Measurements from ENCODE around the gene GNA15. TPM values are rescaled to one million over a fixed set of nuclear protein-coding genes. Genes with fewer than 3 reads are reported as not detected.
A peak's percentile ranks its signal among the peaks of the same experiment; 100 is the strongest.

The GNA15 gene
- total RNA-seq, 3 donors from 2014 or later, result 7.8 to 16.2 (median 8.5) TPM

GRCh38 chr19:3104708-3104983 lies 31.2 kb upstream of the GNA15 start:
- DNase-seq (ENCODE audit: low spot score in 2 of 2), result no peak
- Histone ChIP-seq H3K4me1 (peaks cover 2 to 16% of the 10 kb centered on the region in 2 donors), H3K9me3 (no peaks in the 10 kb centered on the region), H3K4me3 (no peak overlapping the region), H3K27ac (peak overlapping the region in 1 of 2 donors; percentile 25), H3K36me3 (no peaks in the 10 kb centered on the region), H3K27me3 (no peaks in the 10 kb centered on the region)
- intact Hi-C loops (cut with DNase I; ENCODE audit: low total_unique reads), result no loop called here
- TF ChIP-seq POLR2A (IDR thresholded peaks at IDR 0.05) (no peak), CTCF (IDR thresholded peaks at IDR 0.05) (no peak), POLR2AphosphoS5 (IDR thresholded peaks at IDR 0.05) (no peak)

- TF ChIP-seq POLR2AphosphoS5 (IDR thresholded peaks at IDR 0.05), result no peak
- no peak for TF ChIP-seq POLR2A (IDR thresholded peaks at IDR 0.05)
- TF ChIP-seq CTCF (IDR thresholded peaks at IDR 0.05), result no peak
- H3K9me3 ChIP-seq, result no peaks in the 10 kb centered on the region
- no peak overlapping the region for H3K27ac ChIP-seq
- no peak overlapping the region for H3K4me3 ChIP-seq
- peaks cover 0 to 4% of the 10 kb centered on the region in 2 donors for H3K4me1 ChIP-seq
- intact Hi-C loops (cut with DNase I; ENCODE audit: low total_unique reads), result no loop called here
- no peak for DNase-seq (ENCODE audit: low spot score in 2 of 2)
- no peaks in the 10 kb centered on the region for H3K27me3 ChIP-seq
- H3K36me3 ChIP-seq, result no peaks in the 10 kb centered on the region
These were observed 30.0 kb upstream of the GNA15 start for GRCh38 chr19:3105641-3106508.

GRCh38 chr19:3106509-3107141 lies 29.2 kb upstream of the GNA15 start:
- no peak overlapping the region for H3K4me3 ChIP-seq
- no peaks in the 10 kb centered on the region for H3K4me1 ChIP-seq
- intact Hi-C loops (cut with DNase I; ENCODE audit: low total_unique reads), result no loop called here
- H3K27ac ChIP-seq, result no peak overlapping the region
- TF ChIP-seq POLR2A (IDR thresholded peaks at IDR 0.05) (no peak), CTCF (IDR thresholded peaks at IDR 0.05) (no peak), POLR2AphosphoS5 (IDR thresholded peaks at IDR 0.05) (no peak)
- no peaks in the 10 kb centered on the region for H3K36me3 ChIP-seq
- no peaks in the 10 kb centered on the region for H3K9me3 ChIP-seq
- no peaks in the 10 kb centered on the region for H3K27me3 ChIP-seq
- no peak for DNase-seq (ENCODE audit: low spot score in 2 of 2)

GRCh38 chr19:3107658-3108057 lies 28.2 kb upstream of the GNA15 start:
- H3K4me3 ChIP-seq, result no peak overlapping the region
- H3K27ac ChIP-seq, result peak overlapping the region; percentile 38 to 40
- TF ChIP-seq CTCF (IDR thresholded peaks at IDR 0.05) (no peak), POLR2A (IDR thresholded peaks at IDR 0.05) (no peak), POLR2AphosphoS5 (IDR thresholded peaks at IDR 0.05) (no peak)
- no peak for DNase-seq (ENCODE audit: low spot score in 2 of 2)
- H3K36me3 ChIP-seq, result no peaks in the 10 kb centered on the region
- intact Hi-C loops (cut with DNase I; ENCODE audit: low total_unique reads), result no loop called here
- no peaks in the 10 kb centered on the region for H3K27me3 ChIP-seq
- H3K4me1 ChIP-seq, result no peaks in the 10 kb centered on the region
- no peaks in the 10 kb centered on the region for H3K9me3 ChIP-seq

- Histone ChIP-seq H3K4me1 (no peaks in the 10 kb centered on the region), H3K27ac (peak overlapping the region; percentile 11 to 38), H3K9me3 (no peaks in the 10 kb centered on the region), H3K36me3 (no peaks in the 10 kb centered on the region), H3K27me3 (no peaks in the 10 kb centered on the region), H3K4me3 (no peak overlapping the region)
- peak; percentile 41 to 75 (median 71) for TF ChIP-seq CTCF (IDR thresholded peaks at IDR 0.05)
- TF ChIP-seq POLR2AphosphoS5 (IDR thresholded peaks at IDR 0.05), result no peak
- DNase-seq (ENCODE audit: low spot score in 2 of 2), result no peak
- intact Hi-C loops (cut with DNase I; ENCODE audit: low total_unique reads), result no loop called here
These were observed 27.1 kb upstream of the GNA15 start for GRCh38 chr19:3108775-3109174.

All from breast epithelium (tissue), 4 donors.